HG03457 (cell line): ENCODE data around the gene PAMR1.

ENCODE experiments used
- ATAC-seq: cut with Tn5 transposase; IDR thresholded peaks from one replicate; pipeline ENCODE4 v1.9.1; 2021; ENCODE audit warnings: moderate number of reproducible peaks; ENCODE audit not compliant: unreplicated experiment

Gene PAMR1

GRCh38 chr11:35501776-35502175, 23.6 kb downstream of the PAMR1 start:
- no peak for ATAC-seq

- ATAC-seq = no peak
These were observed 24.7 kb downstream of the PAMR1 start for GRCh38 chr11:35500744-35501143.

GRCh38 chr11:35496416-35496815, 29.0 kb downstream of the PAMR1 start:
- no peak for ATAC-seq

- ATAC-seq = no peak
These were observed 30.4 kb downstream of the PAMR1 start for GRCh38 chr11:35494957-35495490.

GRCh38 chr11:35491231-35491871, 34.1 kb downstream of the PAMR1 start:
- ATAC-seq = no peak

- no peak for ATAC-seq
These were observed 37.3 kb downstream of the PAMR1 start for GRCh38 chr11:35488117-35488516.

GRCh38 chr11:35487532-35488078, 37.8 kb downstream of the PAMR1 start:
- no peak for ATAC-seq

- no peak for ATAC-seq
These were observed 38.5 kb downstream of the PAMR1 start for GRCh38 chr11:35486934-35487333.

GRCh38 chr11:35486446-35486845, 39.0 kb downstream of the PAMR1 start:
- ATAC-seq = no peak

- peak; percentile 82 for ATAC-seq
These were observed 39.6 kb downstream of the PAMR1 start for GRCh38 chr11:35485656-35486322.

- ATAC-seq = no peak
These were observed 41.0 kb downstream of the PAMR1 start for GRCh38 chr11:35484435-35484834.

- no peak for ATAC-seq
These were observed 42.1 kb downstream of the PAMR1 start for GRCh38 chr11:35483131-35483820.

GRCh38 chr11:35479731-35480130, 45.7 kb downstream of the PAMR1 start:
- no peak for ATAC-seq

- ATAC-seq = no peak
These were observed 46.8 kb downstream of the PAMR1 start for GRCh38 chr11:35478471-35479091.

GRCh38 chr11:35477901-35478300, 47.5 kb downstream of the PAMR1 start:
- no peak for ATAC-seq

- no peak for ATAC-seq
These were observed 50.7 kb downstream of the PAMR1 start for GRCh38 chr11:35474688-35475087.

GRCh38 chr11:35473795-35474374, 51.5 kb downstream of the PAMR1 start:
- ATAC-seq = no peak

GRCh38 chr11:35470616-35471015, 54.8 kb downstream of the PAMR1 start:
- ATAC-seq = no peak

GRCh38 chr11:35466058-35466457, 59.4 kb downstream of the PAMR1 start:
- no peak for ATAC-seq

- ATAC-seq = no peak
These were observed 61.1 kb downstream of the PAMR1 start for GRCh38 chr11:35464308-35464707.

- ATAC-seq = no peak
These were observed 62.1 kb downstream of the PAMR1 start for GRCh38 chr11:35463331-35463751.
